ENCODE data around the gene GADD45G. TPM values are rescaled to one million over a fixed set of nuclear protein-coding genes. Genes with fewer than 3 reads are reported as not detected.

GADD45G gene
- total and polyA plus RNA-seq, 2 donors, result 6.9 to 21.0 TPM

GRCh38 chr9:89591274-89592212 is 13.3 kb upstream of the GADD45G start:
- Histone ChIP-seq H3K36me3 (ENCODE audit: control insufficient read depth in 2 of 2, insufficient read depth in 2 of 2, low read length in 1 of 2) (no peaks in the 10 kb centered on the region), H3K9me3 (ENCODE audit: control insufficient read depth in 2 of 2, insufficient read depth in 1 of 2, low read length in 1 of 2) (no peaks in the 10 kb centered on the region), H3K27me3 (ENCODE audit: control insufficient read depth in 2 of 2, insufficient read depth in 1 of 2, low read length in 1 of 2) (peaks cover 0 to 19% of the 10 kb centered on the region in 2 donors), H3K4me3 (ENCODE audit: low read length in 2 of 2) (no peak overlapping the region), H3K27ac (ENCODE audit: low read depth in 1 of 2, low read length in 1 of 2) (no peak overlapping the region), H3K4me1 (ENCODE audit: control insufficient read depth in 2 of 2, insufficient read depth in 2 of 2, low read length in 2 of 2) (no peaks in the 10 kb centered on the region)
- WGBS, result 94% methylated on average over 15 of the region's 15 CpGs
- DNase-seq (ENCODE audit: low read depth in 6 of 9, low spot score in 9 of 9), result no peak

GRCh38 chr9:89592213-89592815 is 12.5 kb upstream of the GADD45G start:
- no peaks in the 10 kb centered on the region for H3K36me3 ChIP-seq (ENCODE audit: control insufficient read depth in 2 of 2, insufficient read depth in 2 of 2, low read length in 1 of 2)
- H3K27ac ChIP-seq (ENCODE audit: low read depth in 1 of 2, low read length in 1 of 2), result no peak overlapping the region
- no peak for DNase-seq (ENCODE audit: low read depth in 6 of 9, low spot score in 9 of 9)
- H3K27me3 ChIP-seq (ENCODE audit: control insufficient read depth in 2 of 2, insufficient read depth in 1 of 2, low read length in 1 of 2), result peaks cover 0 to 20% of the 10 kb centered on the region in 2 donors
- H3K4me3 ChIP-seq (ENCODE audit: low read length in 2 of 2), result no peak overlapping the region
- no peaks in the 10 kb centered on the region for H3K9me3 ChIP-seq (ENCODE audit: control insufficient read depth in 2 of 2, insufficient read depth in 1 of 2, low read length in 1 of 2)
- WGBS, result 95% methylated on average over 12 of the region's 12 CpGs
- no peaks in the 10 kb centered on the region for H3K4me1 ChIP-seq (ENCODE audit: control insufficient read depth in 2 of 2, insufficient read depth in 2 of 2, low read length in 2 of 2)

GRCh38 chr9:89592963-89593726 is 11.7 kb upstream of the GADD45G start:
- Histone ChIP-seq H3K27me3 (ENCODE audit: control insufficient read depth in 2 of 2, insufficient read depth in 1 of 2, low read length in 1 of 2) (peaks cover 0 to 21% of the 10 kb centered on the region in 2 donors), H3K9me3 (ENCODE audit: control insufficient read depth in 2 of 2, insufficient read depth in 1 of 2, low read length in 1 of 2) (no peaks in the 10 kb centered on the region), H3K4me3 (ENCODE audit: low read length in 2 of 2) (no peak overlapping the region), H3K27ac (ENCODE audit: low read depth in 1 of 2, low read length in 1 of 2) (no peak overlapping the region), H3K4me1 (ENCODE audit: control insufficient read depth in 2 of 2, insufficient read depth in 2 of 2, low read length in 2 of 2) (no peaks in the 10 kb centered on the region), H3K36me3 (ENCODE audit: control insufficient read depth in 2 of 2, insufficient read depth in 2 of 2, low read length in 1 of 2) (no peaks in the 10 kb centered on the region)
- no peak for DNase-seq (ENCODE audit: low read depth in 6 of 9, low spot score in 9 of 9)
- WGBS, result 85% methylated on average over 13 of the region's 13 CpGs

- no peaks in the 10 kb centered on the region for H3K4me1 ChIP-seq (ENCODE audit: control insufficient read depth in 2 of 2, insufficient read depth in 2 of 2, low read length in 2 of 2)
- no peaks in the 10 kb centered on the region for H3K9me3 ChIP-seq (ENCODE audit: control insufficient read depth in 2 of 2, insufficient read depth in 1 of 2, low read length in 1 of 2)
- 61% methylated on average over 14 of the region's 14 CpGs for WGBS
- DNase-seq (ENCODE audit: low read depth in 6 of 9, low spot score in 9 of 9), result peak in 6 of 9 donors; percentile 24 to 68 (median 40)
- H3K36me3 ChIP-seq (ENCODE audit: control insufficient read depth in 2 of 2, insufficient read depth in 2 of 2, low read length in 1 of 2), result no peaks in the 10 kb centered on the region
- no peak overlapping the region for H3K4me3 ChIP-seq (ENCODE audit: low read length in 2 of 2)
- peaks cover 0 to 19% of the 10 kb centered on the region in 2 donors for H3K27me3 ChIP-seq (ENCODE audit: control insufficient read depth in 2 of 2, insufficient read depth in 1 of 2, low read length in 1 of 2)
- H3K27ac ChIP-seq (ENCODE audit: low read depth in 1 of 2, low read length in 1 of 2), result no peak overlapping the region
Observed at GRCh38 chr9:89593727-89594427, 10.9 kb upstream of the GADD45G start.

GRCh38 chr9:89594811-89595550 is 9.8 kb upstream of the GADD45G start:
- Histone ChIP-seq H3K4me1 (ENCODE audit: control insufficient read depth in 2 of 2, insufficient read depth in 2 of 2, low read length in 2 of 2) (no peaks in the 10 kb centered on the region), H3K4me3 (ENCODE audit: low read length in 2 of 2) (no peak overlapping the region), H3K27ac (ENCODE audit: low read depth in 1 of 2, low read length in 1 of 2) (no peak overlapping the region), H3K9me3 (ENCODE audit: control insufficient read depth in 2 of 2, insufficient read depth in 1 of 2, low read length in 1 of 2) (no peaks in the 10 kb centered on the region), H3K27me3 (ENCODE audit: control insufficient read depth in 2 of 2, insufficient read depth in 1 of 2, low read length in 1 of 2) (peaks cover 3 to 24% of the 10 kb centered on the region in 2 donors), H3K36me3 (ENCODE audit: control insufficient read depth in 2 of 2, insufficient read depth in 2 of 2, low read length in 1 of 2) (no peaks in the 10 kb centered on the region)
- DNase-seq (ENCODE audit: low read depth in 6 of 9, low spot score in 9 of 9), result no peak
- WGBS, result 88% methylated on average over 8 of the region's 8 CpGs

- H3K36me3 ChIP-seq (ENCODE audit: control insufficient read depth in 2 of 2, insufficient read depth in 2 of 2, low read length in 1 of 2), result no peaks in the 10 kb centered on the region
- no peaks in the 10 kb centered on the region for H3K9me3 ChIP-seq (ENCODE audit: control insufficient read depth in 2 of 2, insufficient read depth in 1 of 2, low read length in 1 of 2)
- no peak for DNase-seq (ENCODE audit: low read depth in 6 of 9, low spot score in 9 of 9)
- 98% methylated on average over 3 of the region's 3 CpGs for WGBS
- H3K27me3 ChIP-seq (ENCODE audit: control insufficient read depth in 2 of 2, insufficient read depth in 1 of 2, low read length in 1 of 2), result peaks cover 3 to 30% of the 10 kb centered on the region in 2 donors
- no peak overlapping the region for H3K27ac ChIP-seq (ENCODE audit: low read depth in 1 of 2, low read length in 1 of 2)
- H3K4me1 ChIP-seq (ENCODE audit: control insufficient read depth in 2 of 2, insufficient read depth in 2 of 2, low read length in 2 of 2), result no peaks in the 10 kb centered on the region
- no peak overlapping the region for H3K4me3 ChIP-seq (ENCODE audit: low read length in 2 of 2)
Observed at GRCh38 chr9:89595646-89596045, 9.2 kb upstream of the GADD45G start.

- Histone ChIP-seq H3K36me3 (ENCODE audit: control insufficient read depth in 2 of 2, insufficient read depth in 2 of 2, low read length in 1 of 2) (no peaks in the 10 kb centered on the region), H3K4me3 (ENCODE audit: low read length in 2 of 2) (no peak overlapping the region), H3K27ac (ENCODE audit: low read depth in 1 of 2, low read length in 1 of 2) (no peak overlapping the region), H3K27me3 (ENCODE audit: control insufficient read depth in 2 of 2, insufficient read depth in 1 of 2, low read length in 1 of 2) (peaks cover 6 to 40% of the 10 kb centered on the region in 2 donors), H3K4me1 (ENCODE audit: control insufficient read depth in 2 of 2, insufficient read depth in 2 of 2, low read length in 2 of 2) (no peaks in the 10 kb centered on the region), H3K9me3 (ENCODE audit: control insufficient read depth in 2 of 2, insufficient read depth in 1 of 2, low read length in 1 of 2) (no peaks in the 10 kb centered on the region)
- no peak for DNase-seq (ENCODE audit: low read depth in 6 of 9, low spot score in 9 of 9)
- WGBS, result 84% methylated on average over 13 of the region's 13 CpGs
Observed at GRCh38 chr9:89596937-89597555, 7.8 kb upstream of the GADD45G start.
